ENCODE measurements around the gene ATXN1. TPM values are rescaled to one million over a fixed set of nuclear protein-coding genes. Genes with fewer than 3 reads are reported as not detected.

Gene ATXN1
- total RNA-seq, 1 donor from 2014 or later, result 18.4 TPM

DNA sequence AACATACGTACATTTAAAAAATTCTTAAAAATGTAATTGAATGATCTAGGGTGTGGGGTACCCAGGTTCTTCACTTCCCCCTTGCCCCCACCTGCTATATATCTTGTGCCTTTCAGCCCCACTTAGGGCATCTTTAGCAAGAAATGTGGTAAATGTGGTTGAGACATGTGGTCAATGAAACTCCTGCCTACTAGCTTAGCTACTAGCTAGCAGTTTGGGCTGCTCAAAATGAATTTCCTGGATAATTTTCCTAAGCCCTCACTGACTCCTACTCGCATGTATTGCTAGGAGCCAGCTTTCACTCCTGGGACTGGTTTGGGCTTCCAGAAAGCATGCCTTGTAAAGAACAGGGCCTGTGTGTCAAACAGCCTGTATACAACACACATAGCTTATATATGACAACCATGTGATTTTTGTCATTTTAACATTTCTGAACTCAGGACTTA lies 257.3 kb downstream of the ATXN1 start:
- Histone ChIP-seq H3K4me3 (ENCODE audit: low read depth, low read length) (no peak overlapping the region), H3K36me3 (ENCODE audit: control insufficient read depth, insufficient read depth, low read length) (no peaks in the 10 kb centered on the region), H3K27me3 (ENCODE audit: control insufficient read depth, insufficient read depth, low read length) (no peaks in the 10 kb centered on the region)
- no peak for FAIRE-seq
- TF ChIP-seq, protein P1, sequence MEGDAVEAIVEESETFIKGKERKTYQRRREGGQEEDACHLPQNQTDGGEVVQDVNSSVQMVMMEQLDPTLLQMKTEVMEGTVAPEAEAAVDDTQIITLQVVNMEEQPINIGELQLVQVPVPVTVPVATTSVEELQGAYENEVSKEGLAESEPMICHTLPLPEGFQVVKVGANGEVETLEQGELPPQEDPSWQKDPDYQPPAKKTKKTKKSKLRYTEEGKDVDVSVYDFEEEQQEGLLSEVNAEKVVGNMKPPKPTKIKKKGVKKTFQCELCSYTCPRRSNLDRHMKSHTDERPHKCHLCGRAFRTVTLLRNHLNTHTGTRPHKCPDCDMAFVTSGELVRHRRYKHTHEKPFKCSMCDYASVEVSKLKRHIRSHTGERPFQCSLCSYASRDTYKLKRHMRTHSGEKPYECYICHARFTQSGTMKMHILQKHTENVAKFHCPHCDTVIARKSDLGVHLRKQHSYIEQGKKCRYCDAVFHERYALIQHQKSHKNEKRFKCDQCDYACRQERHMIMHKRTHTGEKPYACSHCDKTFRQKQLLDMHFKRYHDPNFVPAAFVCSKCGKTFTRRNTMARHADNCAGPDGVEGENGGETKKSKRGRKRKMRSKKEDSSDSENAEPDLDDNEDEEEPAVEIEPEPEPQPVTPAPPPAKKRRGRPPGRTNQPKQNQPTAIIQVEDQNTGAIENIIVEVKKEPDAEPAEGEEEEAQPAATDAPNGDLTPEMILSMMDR (IDR thresholded peaks at IDR 0.05; ENCODE audit: insufficient read depth, low read length, severe bottlenecking), result no peak
- DNase-seq (ENCODE audit: low read depth), result no peak

DNA sequence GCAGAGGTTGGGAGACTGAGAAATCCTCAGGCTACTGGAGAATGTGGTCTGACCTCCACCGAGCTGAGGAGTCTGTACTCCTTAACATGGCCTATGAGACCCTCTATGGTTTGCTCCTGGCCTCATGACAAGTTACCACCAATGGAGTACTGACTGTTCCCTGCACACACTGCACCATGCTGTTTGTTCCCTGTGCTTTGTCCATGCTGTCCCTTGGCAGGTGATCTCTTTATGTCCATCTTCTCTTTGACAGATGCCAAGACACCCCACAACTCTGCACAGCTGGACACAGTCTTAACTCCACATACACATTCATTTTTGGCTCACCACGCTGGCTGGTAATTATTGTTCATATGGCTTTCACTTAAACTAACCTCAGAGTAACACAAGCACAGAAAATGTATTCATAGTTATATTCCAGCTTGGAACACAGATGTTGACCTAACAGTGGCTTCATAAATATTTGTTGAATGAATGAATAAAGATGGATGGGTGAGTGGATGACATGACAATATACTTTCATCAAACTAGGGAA lies 258.0 kb downstream of the ATXN1 start:
- TF ChIP-seq, protein P1 (IDR thresholded peaks at IDR 0.05; ENCODE audit: insufficient read depth, low read length, severe bottlenecking), result no peak
- H3K27me3 ChIP-seq (ENCODE audit: control insufficient read depth, insufficient read depth, low read length), result no peaks in the 10 kb centered on the region
- FAIRE-seq (no peak), DNase-seq (ENCODE audit: low read depth) (no peak)
- no peaks in the 10 kb centered on the region for H3K36me3 ChIP-seq (ENCODE audit: control insufficient read depth, insufficient read depth, low read length)
- H3K4me3 ChIP-seq (ENCODE audit: low read depth, low read length), result no peak overlapping the region

DNA sequence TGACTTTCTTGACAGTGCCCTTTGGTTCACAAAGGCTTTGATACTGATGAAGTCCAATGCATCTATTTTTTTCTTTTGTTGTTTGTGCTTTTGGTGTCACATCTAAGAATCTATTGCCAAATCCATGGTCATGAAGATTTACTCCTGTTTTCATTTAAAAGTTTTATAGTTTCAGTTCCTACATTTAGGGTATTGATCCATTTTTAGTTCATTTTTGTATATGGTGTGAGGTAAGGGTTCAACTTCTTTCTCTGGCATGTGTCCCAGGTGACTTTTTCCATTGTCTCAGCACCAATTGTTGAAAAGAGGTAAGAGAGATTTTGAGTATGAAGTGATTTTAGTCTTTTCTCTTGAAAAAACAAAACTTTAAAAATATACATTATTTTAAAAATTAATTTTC lies 262.3 kb downstream of the ATXN1 start:
- FAIRE-seq, result no peak
- TF ChIP-seq, protein P1 (IDR thresholded peaks at IDR 0.05; ENCODE audit: insufficient read depth, low read length, severe bottlenecking), result no peak
- DNase-seq (ENCODE audit: low read depth), result no peak
- Histone ChIP-seq H3K36me3 (ENCODE audit: control insufficient read depth, insufficient read depth, low read length) (no peaks in the 10 kb centered on the region), H3K4me3 (ENCODE audit: low read depth, low read length) (no peak overlapping the region), H3K27me3 (ENCODE audit: control insufficient read depth, insufficient read depth, low read length) (no peaks in the 10 kb centered on the region)

DNA sequence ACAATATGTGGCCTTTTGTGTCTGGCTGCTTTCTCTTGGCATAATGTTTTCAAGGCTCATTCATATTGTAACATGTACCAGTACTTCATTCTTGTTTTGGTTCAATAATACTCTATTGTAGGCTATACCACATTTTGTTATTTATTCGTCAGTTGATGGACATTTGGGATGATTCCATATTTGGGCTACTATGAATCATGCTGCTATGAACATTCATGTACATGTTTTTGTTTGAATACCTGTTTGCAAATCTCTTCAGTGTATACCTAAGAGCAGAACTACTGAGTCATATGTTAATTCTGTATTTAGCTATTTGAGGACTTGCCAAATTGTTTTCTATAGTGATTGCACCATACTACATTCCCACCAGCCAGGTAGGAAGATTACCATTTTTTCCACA lies 263.0 kb downstream of the ATXN1 start:
- peak; percentile 62 for FAIRE-seq
- TF ChIP-seq, protein P1 (IDR thresholded peaks at IDR 0.05; ENCODE audit: insufficient read depth, low read length, severe bottlenecking), result no peak

DNA sequence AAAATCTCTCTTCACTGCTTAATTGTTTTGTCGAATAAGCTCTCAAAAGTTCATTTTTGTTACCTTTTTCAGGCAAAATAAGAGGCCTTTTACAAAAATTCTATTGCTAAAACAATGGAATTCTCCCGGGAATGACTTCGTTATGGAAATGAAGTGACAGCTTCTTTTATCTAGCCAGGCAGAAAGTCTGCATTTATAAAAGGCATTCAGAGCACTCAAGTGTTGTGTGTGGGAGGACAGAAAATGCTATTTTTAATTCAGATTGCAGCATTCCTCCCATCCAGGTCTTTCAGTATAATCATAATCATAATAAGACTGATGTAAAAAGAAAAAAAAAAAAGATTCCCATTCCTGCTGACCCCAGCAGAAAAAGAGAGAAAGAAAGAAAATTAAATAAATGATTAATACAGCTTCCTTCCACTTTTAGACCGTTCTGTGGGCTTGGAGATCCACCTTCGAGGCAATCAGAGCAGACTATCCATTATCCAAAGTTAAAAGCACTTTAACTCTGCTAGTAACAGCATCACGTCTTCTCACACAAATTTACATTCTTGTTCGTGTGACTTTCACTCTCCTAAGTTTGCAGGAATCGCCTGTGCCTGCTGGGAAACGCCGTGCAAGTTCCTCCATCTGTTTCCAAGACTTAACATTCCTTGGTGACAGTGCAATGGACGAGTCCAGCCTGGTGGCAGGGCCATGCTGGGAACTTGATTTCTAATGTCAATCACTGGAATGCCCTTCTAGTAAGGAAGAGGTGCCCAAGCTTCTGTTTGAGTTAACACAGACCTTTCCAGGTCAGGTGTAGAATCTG lies 264.1 kb downstream of the ATXN1 start:
- no peak overlapping the region for H3K4me3 ChIP-seq (ENCODE audit: low read depth, low read length)
- no peaks in the 10 kb centered on the region for H3K27me3 ChIP-seq (ENCODE audit: control insufficient read depth, insufficient read depth, low read length)
- no peak for DNase-seq (ENCODE audit: low read depth)
- no peak for FAIRE-seq
- no peaks in the 10 kb centered on the region for H3K36me3 ChIP-seq (ENCODE audit: control insufficient read depth, insufficient read depth, low read length)
- TF ChIP-seq, protein P1 (IDR thresholded peaks at IDR 0.05; ENCODE audit: insufficient read depth, low read length, severe bottlenecking), result no peak

More for the DNA sequence above, 263.0 kb downstream of the ATXN1 start:
- Histone ChIP-seq H3K4me3 (ENCODE audit: low read depth, low read length) (no peak overlapping the region), H3K27me3 (ENCODE audit: control insufficient read depth, insufficient read depth, low read length) (no peaks in the 10 kb centered on the region), H3K36me3 (ENCODE audit: control insufficient read depth, insufficient read depth, low read length) (no peaks in the 10 kb centered on the region)
- peak; percentile 98 for DNase-seq (ENCODE audit: low read depth)
